GM11168 (cell line): ENCODE data around the gene MKRN2OS.
"Not testable (repeated sequence)": the region's sequence is repeated elsewhere in the genome, so short reads cannot be mapped to it uniquely, and the experiment has no call there.

ENCODE experiments used
- in situ Hi-C: fragments of 300-500 bp; cut with MboI; formaldehyde crosslinking; loops from one replicate; pipeline ENCODE4 v1.12.0; 2022; ENCODE audit warnings: low sequenced_read_pairs; ENCODE audit not compliant: unreplicated experiment

MKRN2OS gene

GRCh38 chr3:12566976-12567375 is 21.7 kb upstream of the MKRN2OS start:
- in situ Hi-C loops, result no loop called here

- in situ Hi-C loops, result no loop called here
Measured at GRCh38 chr3:12562451-12562850, 17.2 kb upstream of the MKRN2OS start.

GRCh38 chr3:12561397-12561796 is 16.1 kb upstream of the MKRN2OS start:
- in situ Hi-C loops, result no loop called here

GRCh38 chr3:12560505-12561190 is 15.3 kb upstream of the MKRN2OS start:
- in situ Hi-C loops, result no loop called here

GRCh38 chr3:12559520-12559919 is 14.2 kb upstream of the MKRN2OS start:
- in situ Hi-C loops, result no loop called here

- in situ Hi-C loops, result no loop called here
Measured at GRCh38 chr3:12558706-12559105, 13.4 kb upstream of the MKRN2OS start.

GRCh38 chr3:12557473-12558100 is 12.3 kb upstream of the MKRN2OS start:
- in situ Hi-C loops, result no loop called here

- in situ Hi-C loops, result no loop called here
Measured at GRCh38 chr3:12556690-12557472, 11.6 kb upstream of the MKRN2OS start, which contains the start of gene MKRN2. Gene MKRN2, plus strand, starts transcription at chr3:12557087. Its CDS starts 64 bp downstream, at chr3:12557151.

GRCh38 chr3:12556314-12556689 is 11.0 kb upstream of the MKRN2OS start:
- in situ Hi-C loops, result no loop called here

GRCh38 chr3:12553921-12554391 is 8.7 kb upstream of the MKRN2OS start:
- in situ Hi-C loops, result no loop called here

- in situ Hi-C loops, result no loop called here
Measured at GRCh38 chr3:12549971-12550760, 4.9 kb upstream of the MKRN2OS start.

- in situ Hi-C loops, result no loop called here
Measured at GRCh38 chr3:12544652-12545472, 437 bp downstream of the MKRN2OS start.

GRCh38 chr3:12543497-12543896 is 1.8 kb downstream of the MKRN2OS start:
- in situ Hi-C loops, result not testable (repeated sequence)

- in situ Hi-C loops, result no loop called here
Measured at GRCh38 chr3:12541625-12542024, 3.7 kb downstream of the MKRN2OS start.

- in situ Hi-C loops, result no loop called here
Measured at GRCh38 chr3:12536423-12536822, 8.9 kb downstream of the MKRN2OS start.

- in situ Hi-C loops, result no loop called here
Measured at GRCh38 chr3:12532182-12532581, 13.1 kb downstream of the MKRN2OS start.

- in situ Hi-C loops, result no loop called here
Measured at GRCh38 chr3:12527757-12528143, 17.5 kb downstream of the MKRN2OS start.

GRCh38 chr3:12522721-12523120 is 22.6 kb downstream of the MKRN2OS start:
- in situ Hi-C loops, result no loop called here

GRCh38 chr3:12521010-12521409 is 24.3 kb downstream of the MKRN2OS start:
- in situ Hi-C loops, result no loop called here
